HG03045 (cell line): ENCODE measurements around the gene SLC11A1.

Experiments
- ATAC-seq: cut with Tn5 transposase; IDR thresholded peaks from one replicate; pipeline ENCODE4 v1.9.1; 2021; ENCODE audit warnings: mild to moderate bottlenecking, moderate library complexity; ENCODE audit not compliant: unreplicated experiment

SLC11A1 gene

GRCh38 chr2:218381916-218382366, at the start of gene SLC11A1:
Gene SLC11A1 (plus strand): TSS chr2:218382273. CDS start chr2:218382369, 96 bp downstream.
- no peak for ATAC-seq

- no peak for ATAC-seq
Observed at GRCh38 chr2:218332288-218332687, 49.8 kb upstream of the SLC11A1 start.

- ATAC-seq, result no peak
Observed at GRCh38 chr2:218332920-218333645, 49.0 kb upstream of the SLC11A1 start.

GRCh38 chr2:218334531-218334930, 47.5 kb upstream of the SLC11A1 start:
- no peak for ATAC-seq

GRCh38 chr2:218340656-218341055, 41.4 kb upstream of the SLC11A1 start:
- ATAC-seq, result no peak

- no peak for ATAC-seq
Observed at GRCh38 chr2:218341381-218341780, 40.7 kb upstream of the SLC11A1 start.

GRCh38 chr2:218342837-218343236, 39.2 kb upstream of the SLC11A1 start:
- no peak for ATAC-seq

- no peak for ATAC-seq
Observed at GRCh38 chr2:218343591-218343990, 38.5 kb upstream of the SLC11A1 start.

- ATAC-seq, result no peak
Observed at GRCh38 chr2:218344090-218344754, 37.9 kb upstream of the SLC11A1 start.

GRCh38 chr2:218344755-218345417, 37.2 kb upstream of the SLC11A1 start:
- ATAC-seq, result no peak

- no peak for ATAC-seq
Observed at GRCh38 chr2:218345491-218346236, 36.4 kb upstream of the SLC11A1 start.

- no peak for ATAC-seq
Observed at GRCh38 chr2:218347172-218347571, 34.9 kb upstream of the SLC11A1 start.

- ATAC-seq, result no peak
Observed at GRCh38 chr2:218354045-218354444, 28.0 kb upstream of the SLC11A1 start.

- no peak for ATAC-seq
Observed at GRCh38 chr2:218354850-218355443, 27.1 kb upstream of the SLC11A1 start.

- ATAC-seq, result no peak
Observed at GRCh38 chr2:218357236-218358177, 24.6 kb upstream of the SLC11A1 start.

- ATAC-seq, result no peak
Observed at GRCh38 chr2:218360453-218360852, 21.6 kb upstream of the SLC11A1 start.

GRCh38 chr2:218362606-218363005, 19.5 kb upstream of the SLC11A1 start:
- ATAC-seq, result no peak

GRCh38 chr2:218363736-218364135, 18.3 kb upstream of the SLC11A1 start:
- ATAC-seq, result no peak

GRCh38 chr2:218364196-218364595, 17.9 kb upstream of the SLC11A1 start:
- no peak for ATAC-seq
